ACHN (cell line): ENCODE results near the gene IDUA.

Experiments
- DNase-seq: peaks from one replicate; pipeline ENCODE4 v3.0.0-alpha.2; 2015
- in situ Hi-C: cut with HindIII; loops from 2 replicates; pipeline ENCODE4 v1.10.0; 2017; ENCODE audit warnings: low sequenced_read_pairs, low pct_ligation_motif_present, low pct_unique_long_range_greater_than_20kb

IDUA gene

GRCh38 chr4:1009542-1010394 lies 22.9 kb downstream of the IDUA start:
- in situ Hi-C loops: no loop called here

GRCh38 chr4:1010395-1011021 lies 23.7 kb downstream of the IDUA start:
- in situ Hi-C loops: no loop called here
- peak; percentile 62 for DNase-seq

More at GRCh38 chr4:1009542-1010394, 22.9 kb downstream of the IDUA start:
- peak; percentile 59 for DNase-seq

- in situ Hi-C loops: no loop called here
- peak; percentile 86 for DNase-seq
Observed at GRCh38 chr4:1011022-1011665, 24.3 kb downstream of the IDUA start, which contains the start of gene FGFRL1. Gene FGFRL1, plus strand, starts transcription at chr4:1011626. Its CDS starts 860 bp downstream, at chr4:1012486.

GRCh38 chr4:1011666-1012033 lies 24.8 kb downstream of the IDUA start:
- DNase-seq: no peak

GRCh38 chr4:1012034-1012739 lies 25.3 kb downstream of the IDUA start:
- peak; percentile 46 for DNase-seq
- in situ Hi-C loops: no loop called here

More at GRCh38 chr4:1011666-1012033, 24.8 kb downstream of the IDUA start:
- in situ Hi-C loops: no loop called here

GRCh38 chr4:1013225-1014073 lies 26.6 kb downstream of the IDUA start:
- no peak for DNase-seq
- in situ Hi-C loops: no loop called here

- in situ Hi-C loops: no loop called here
- no peak for DNase-seq
Observed at GRCh38 chr4:1014291-1015167, 27.7 kb downstream of the IDUA start.

GRCh38 chr4:1015179-1015578 lies 28.3 kb downstream of the IDUA start:
- in situ Hi-C loops: no loop called here
- DNase-seq: no peak

- in situ Hi-C loops: no loop called here
- DNase-seq: no peak
Observed at GRCh38 chr4:1015746-1016145, 28.9 kb downstream of the IDUA start.

- in situ Hi-C loops: no loop called here
Observed at GRCh38 chr4:1017211-1017610, 30.4 kb downstream of the IDUA start.

GRCh38 chr4:1017706-1018105 lies 30.9 kb downstream of the IDUA start:
- DNase-seq: no peak
- in situ Hi-C loops: no loop called here

More at GRCh38 chr4:1017211-1017610, 30.4 kb downstream of the IDUA start:
- no peak for DNase-seq

GRCh38 chr4:1018147-1019020 lies 31.5 kb downstream of the IDUA start:
- no peak for DNase-seq
- in situ Hi-C loops: no loop called here

- DNase-seq: no peak
- in situ Hi-C loops: no loop called here
Observed at GRCh38 chr4:1019320-1019719, 32.5 kb downstream of the IDUA start.

- DNase-seq: no peak
- in situ Hi-C loops: no loop called here
Observed at GRCh38 chr4:1019729-1020470, 33.1 kb downstream of the IDUA start.

GRCh38 chr4:1021386-1022050 lies 34.7 kb downstream of the IDUA start:
- in situ Hi-C loops: no loop called here

More at GRCh38 chr4:1021386-1022050, 34.7 kb downstream of the IDUA start:
- DNase-seq: no peak
